ENCODE results near the gene RNF213. TPM values are rescaled to one million over a fixed set of nuclear protein-coding genes. Genes with fewer than 3 reads are reported as not detected.

RNF213 gene
- total RNA-seq, 1 donor from 2014 or later: 120 TPM

DNA sequence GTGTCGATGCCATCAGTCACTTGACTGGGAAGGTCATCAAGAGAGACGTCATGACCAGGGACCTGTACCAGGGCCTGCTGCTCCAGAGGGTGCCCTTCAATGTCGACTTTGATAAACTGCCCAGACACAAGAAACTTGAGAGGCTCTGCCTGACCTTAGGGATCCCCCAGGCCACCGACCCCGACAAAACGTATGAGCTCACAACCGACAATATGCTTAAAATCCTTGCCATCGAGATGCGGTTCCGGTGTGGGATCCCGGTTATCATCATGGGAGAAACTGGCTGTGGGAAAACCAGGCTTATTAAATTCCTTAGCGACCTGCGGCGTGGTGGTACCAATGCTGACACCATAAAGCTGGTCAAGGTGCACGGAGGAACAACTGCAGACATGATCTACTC is 84.7 kb downstream of the RNF213 start:
- H3K27me3 ChIP-seq (ENCODE audit: insufficient read depth, low read length): no peaks in the 10 kb centered on the region
- peaks cover 8% of the 10 kb centered on the region for H3K4me1 Mint-ChIP-seq (ENCODE audit: low read depth, unreplicated experiment)
- no peaks in the 10 kb centered on the region for H3K27me3 Mint-ChIP-seq (ENCODE audit: low read depth, unreplicated experiment)
- peaks cover 5% of the 10 kb centered on the region for H4K20me1 ChIP-seq (ENCODE audit: insufficient read depth, low read length)
- no peak overlapping the region for H3K9ac ChIP-seq (ENCODE audit: low read length)
- no peak overlapping the region for H3K4me3 ChIP-seq (ENCODE audit: insufficient read depth, low read depth, low read length)
- TF ChIP-seq, protein P1, sequence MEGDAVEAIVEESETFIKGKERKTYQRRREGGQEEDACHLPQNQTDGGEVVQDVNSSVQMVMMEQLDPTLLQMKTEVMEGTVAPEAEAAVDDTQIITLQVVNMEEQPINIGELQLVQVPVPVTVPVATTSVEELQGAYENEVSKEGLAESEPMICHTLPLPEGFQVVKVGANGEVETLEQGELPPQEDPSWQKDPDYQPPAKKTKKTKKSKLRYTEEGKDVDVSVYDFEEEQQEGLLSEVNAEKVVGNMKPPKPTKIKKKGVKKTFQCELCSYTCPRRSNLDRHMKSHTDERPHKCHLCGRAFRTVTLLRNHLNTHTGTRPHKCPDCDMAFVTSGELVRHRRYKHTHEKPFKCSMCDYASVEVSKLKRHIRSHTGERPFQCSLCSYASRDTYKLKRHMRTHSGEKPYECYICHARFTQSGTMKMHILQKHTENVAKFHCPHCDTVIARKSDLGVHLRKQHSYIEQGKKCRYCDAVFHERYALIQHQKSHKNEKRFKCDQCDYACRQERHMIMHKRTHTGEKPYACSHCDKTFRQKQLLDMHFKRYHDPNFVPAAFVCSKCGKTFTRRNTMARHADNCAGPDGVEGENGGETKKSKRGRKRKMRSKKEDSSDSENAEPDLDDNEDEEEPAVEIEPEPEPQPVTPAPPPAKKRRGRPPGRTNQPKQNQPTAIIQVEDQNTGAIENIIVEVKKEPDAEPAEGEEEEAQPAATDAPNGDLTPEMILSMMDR (IDR thresholded peaks at IDR 0.05; ENCODE audit: insufficient read depth, low read depth, low read length): no peak
- TF ChIP-seq EZH2 (IDR thresholded peaks at IDR 0.05; ENCODE audit: insufficient read depth, low read length): no peak
- H3K4me1 ChIP-seq (ENCODE audit: insufficient read depth, low read length): no peaks in the 10 kb centered on the region
- no peak overlapping the region for H3K27ac Mint-ChIP-seq (ENCODE audit: unreplicated experiment)
- no peak overlapping the region for H3K4me3 Mint-ChIP-seq (ENCODE audit: unreplicated experiment)
- no peaks in the 10 kb centered on the region for H3K79me2 ChIP-seq (ENCODE audit: insufficient read depth, low read length)
- DNase-seq (ENCODE audit: low read depth) (no peak), FAIRE-seq (no peak)
- no peaks in the 10 kb centered on the region for H3K9me3 ChIP-seq (ENCODE audit: insufficient read depth, low read depth, low read length)
- H2AFZ ChIP-seq (ENCODE audit: low read depth, low read length): no peak overlapping the region
- peaks cover 3% of the 10 kb centered on the region for H3K9me3 Mint-ChIP-seq (ENCODE audit: unreplicated experiment)
- peaks cover 59% of the 10 kb centered on the region for H3K36me3 Mint-ChIP-seq (ENCODE audit: low read depth, unreplicated experiment)
- peaks cover 46% of the 10 kb centered on the region for H3K36me3 ChIP-seq (ENCODE audit: insufficient read depth, low read length)
- H3K4me2 ChIP-seq (ENCODE audit: low read length): no peak overlapping the region
- no peak overlapping the region for H3K27ac ChIP-seq (ENCODE audit: low read depth, low read length)

DNA sequence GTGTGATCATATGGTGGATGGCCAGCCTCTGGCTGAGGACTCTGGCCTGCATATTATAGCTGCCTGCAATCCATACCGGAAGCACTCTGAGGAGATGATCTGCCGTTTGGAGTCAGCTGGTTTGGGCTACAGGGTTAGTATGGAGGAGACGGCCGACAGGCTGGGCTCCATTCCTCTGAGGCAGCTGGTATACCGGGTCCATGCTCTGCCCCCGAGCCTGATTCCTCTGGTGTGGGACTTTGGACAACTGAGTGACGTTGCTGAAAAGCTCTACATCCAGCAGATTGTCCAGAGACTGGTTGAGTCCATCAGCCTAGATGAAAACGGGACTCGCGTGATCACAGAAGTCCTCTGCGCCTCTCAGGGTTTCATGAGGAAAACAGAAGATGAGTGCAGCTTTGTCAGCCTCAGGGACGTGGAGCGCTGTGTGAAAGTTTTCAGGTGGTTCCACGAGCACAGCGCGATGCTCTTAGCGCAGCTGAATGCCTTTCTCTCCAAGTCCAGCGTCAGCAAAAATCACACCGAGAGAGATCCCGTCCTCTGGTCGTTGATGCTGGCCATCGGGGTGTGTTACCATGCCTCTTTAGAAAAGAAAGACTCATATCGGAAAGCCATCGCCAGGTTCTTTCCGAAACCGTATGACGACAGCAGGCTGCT is 85.3 kb downstream of the RNF213 start:
- Histone ChIP-seq H3K4me2 (ENCODE audit: low read length) (no peak overlapping the region), H3K27me3 (ENCODE audit: insufficient read depth, low read length) (no peaks in the 10 kb centered on the region), H3K27ac (ENCODE audit: low read depth, low read length) (no peak overlapping the region), H3K4me1 (ENCODE audit: insufficient read depth, low read length) (no peaks in the 10 kb centered on the region), H3K4me3 (ENCODE audit: insufficient read depth, low read depth, low read length) (no peak overlapping the region), H4K20me1 (ENCODE audit: insufficient read depth, low read length) (peaks cover 5% of the 10 kb centered on the region), H3K79me2 (ENCODE audit: insufficient read depth, low read length) (no peaks in the 10 kb centered on the region), H3K9me3 (ENCODE audit: insufficient read depth, low read depth, low read length) (no peaks in the 10 kb centered on the region), H3K9ac (ENCODE audit: low read length) (no peak overlapping the region), H3K36me3 (ENCODE audit: insufficient read depth, low read length) (peaks cover 47% of the 10 kb centered on the region), H2AFZ (ENCODE audit: low read depth, low read length) (no peak overlapping the region)
- H3K27me3 Mint-ChIP-seq (ENCODE audit: low read depth, unreplicated experiment): no peaks in the 10 kb centered on the region
- DNase-seq (ENCODE audit: low read depth): no peak
- peaks cover 3% of the 10 kb centered on the region for H3K9me3 Mint-ChIP-seq (ENCODE audit: unreplicated experiment)
- no peak for FAIRE-seq
- no peak overlapping the region for H3K27ac Mint-ChIP-seq (ENCODE audit: unreplicated experiment)
- no peak for TF ChIP-seq EZH2 (IDR thresholded peaks at IDR 0.05; ENCODE audit: insufficient read depth, low read length)
- TF ChIP-seq, protein P1 (IDR thresholded peaks at IDR 0.05; ENCODE audit: insufficient read depth, low read depth, low read length): no peak
- H3K4me3 Mint-ChIP-seq (ENCODE audit: unreplicated experiment): no peak overlapping the region
- H3K36me3 Mint-ChIP-seq (ENCODE audit: low read depth, unreplicated experiment): peaks cover 61% of the 10 kb centered on the region
- peaks cover 8% of the 10 kb centered on the region for H3K4me1 Mint-ChIP-seq (ENCODE audit: low read depth, unreplicated experiment)
